ENCODE measurements around the gene GPR3. TPM values are rescaled to one million over a fixed set of nuclear protein-coding genes. Genes with fewer than 3 reads are reported as not detected.
A peak's percentile ranks its signal among the peaks of the same experiment; 100 is the strongest.
"Not testable (repeated sequence)": the region's sequence is repeated elsewhere in the genome, so short reads cannot be mapped to it uniquely, and the experiment has no call there.

The GPR3 gene
- total and polyA plus RNA-seq, 4 experiments from 2014 or later, result not detected

DNA sequence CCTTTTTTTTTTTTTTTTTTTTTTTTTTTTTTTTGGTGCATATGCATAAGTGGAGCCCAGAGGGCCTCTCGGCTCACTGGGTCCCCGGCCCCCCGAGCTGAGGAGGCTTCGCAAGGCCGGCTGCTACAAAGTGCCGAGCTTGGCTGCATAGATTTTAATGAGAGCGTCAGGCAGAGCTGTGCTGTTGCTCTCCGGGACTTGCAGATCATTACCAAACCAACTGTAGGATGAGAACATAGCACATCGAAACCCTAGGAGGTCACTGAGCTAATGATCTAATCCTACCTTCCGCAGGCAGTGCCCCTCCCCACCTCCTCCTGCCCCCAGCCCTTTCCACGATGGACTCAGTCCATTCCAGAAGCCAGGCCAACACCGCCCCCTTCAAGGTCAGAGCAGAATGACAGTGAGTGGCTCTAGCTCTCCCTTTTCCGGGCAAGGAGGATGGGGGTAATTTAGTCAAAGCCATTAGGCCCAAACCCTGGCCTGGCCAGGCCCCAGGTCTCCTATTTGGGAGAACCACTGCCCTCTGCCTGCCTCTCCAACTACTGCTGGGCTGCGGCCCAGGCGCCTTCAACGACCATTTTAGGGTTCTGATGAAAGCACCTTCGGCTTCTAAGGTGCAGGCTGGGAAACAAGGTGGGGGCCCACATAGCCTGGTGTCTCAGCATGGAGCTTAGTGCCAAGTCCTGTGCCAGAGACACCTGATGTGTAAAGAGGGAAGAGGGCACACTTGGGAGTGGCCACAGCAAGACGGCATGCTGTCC is 13.4 kb downstream of the GPR3 start:
- H3K4me3 Mint-ChIP-seq; H3K4me3 ChIP-seq (ENCODE audit: low read length in 2 of 2); H3K27ac ChIP-seq (ENCODE audit: low read depth, low read length); POLR2A ChIA-PET (ENCODE audit: partially characterized antibody); H3K9me3 Mint-ChIP-seq; H3K4me1 ChIP-seq (ENCODE audit: insufficient read depth, low read length); H3K27me3 ChIP-seq (ENCODE audit: insufficient read depth, low read length); intact Hi-C loops (cut with micrococcal nuclease); H3K9me3 ChIP-seq (ENCODE audit: control insufficient read depth in 1 of 2, low read length in 2 of 2); H3K27me3 Mint-ChIP-seq; DNase-seq: not testable (repeated sequence)
- H3K36me3 Mint-ChIP-seq, result peaks cover 15 to 51% of the 10 kb centered on the region in 2 donors
- CTCF ChIA-PET (ENCODE audit: partially characterized antibody), result interaction anchor here (0.9 to 13.9 kb wide), 3 partner anchors 107 to 264 kb away, joined by 3 to 317 read pairs (median 4); partner anchors contain the start of gene AHDC1
- H3K4me1 Mint-ChIP-seq, result peaks cover 3 to 18% (median 7%) of the 10 kb centered on the region in 4 donors
- peaks cover 30% of the 10 kb centered on the region for H3K36me3 ChIP-seq (ENCODE audit: insufficient read depth, low read length)
- peak overlapping the region in 4 of 7 donors; percentile 15 to 57 (median 42) for H3K27ac Mint-ChIP-seq

DNA sequence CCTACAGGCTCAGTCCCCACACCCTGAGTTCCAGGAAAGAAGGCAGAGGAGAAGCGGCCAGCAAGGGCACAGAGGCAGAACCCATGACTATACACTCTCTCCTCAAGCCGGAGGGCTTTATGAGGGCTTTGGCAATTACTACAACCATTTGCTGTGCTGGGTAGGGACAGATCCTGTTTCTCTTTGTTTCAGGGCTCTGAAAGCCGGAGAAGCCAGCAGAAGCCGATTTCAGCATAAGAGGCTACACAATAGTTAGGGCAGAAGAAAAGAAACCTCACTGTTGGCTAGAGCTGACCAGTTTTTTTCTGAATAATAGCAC is 13.9 kb downstream of the GPR3 start:
- peaks cover 20 to 56% of the 10 kb centered on the region in 2 donors for H3K36me3 Mint-ChIP-seq
- Histone ChIP-seq H3K4me1 (ENCODE audit: insufficient read depth, low read length) (no peaks in the 10 kb centered on the region), H3K27me3 (ENCODE audit: insufficient read depth, low read length) (no peaks in the 10 kb centered on the region), H3K27ac (ENCODE audit: low read depth, low read length) (no peak overlapping the region), H3K9me3 (ENCODE audit: control insufficient read depth in 1 of 2, low read length in 2 of 2) (no peaks in the 10 kb centered on the region), H3K36me3 (ENCODE audit: insufficient read depth, low read length) (peaks cover 35% of the 10 kb centered on the region), H3K4me3 (ENCODE audit: low read length in 2 of 2) (no peak overlapping the region)
- H3K4me1 Mint-ChIP-seq, result peaks cover 3 to 18% (median 6%) of the 10 kb centered on the region in 4 donors
- ChIA-PET CTCF (ENCODE audit: partially characterized antibody) (interaction anchor here (13.9 kb wide), 1 partner anchor 108 kb away, joined by 317 read pairs; no protein-coding TSS in a partner anchor), POLR2A (ENCODE audit: partially characterized antibody) (no interaction called here)
- no peaks in the 10 kb centered on the region for H3K9me3 Mint-ChIP-seq
- intact Hi-C loops (cut with micrococcal nuclease), result no loop called here
- H3K27me3 Mint-ChIP-seq, result no peaks in the 10 kb centered on the region
- no peak for DNase-seq
- no peak overlapping the region for H3K4me3 Mint-ChIP-seq
- peak overlapping the region in 3 of 7 donors; percentile 48 to 62 (median 57) for H3K27ac Mint-ChIP-seq

DNA sequence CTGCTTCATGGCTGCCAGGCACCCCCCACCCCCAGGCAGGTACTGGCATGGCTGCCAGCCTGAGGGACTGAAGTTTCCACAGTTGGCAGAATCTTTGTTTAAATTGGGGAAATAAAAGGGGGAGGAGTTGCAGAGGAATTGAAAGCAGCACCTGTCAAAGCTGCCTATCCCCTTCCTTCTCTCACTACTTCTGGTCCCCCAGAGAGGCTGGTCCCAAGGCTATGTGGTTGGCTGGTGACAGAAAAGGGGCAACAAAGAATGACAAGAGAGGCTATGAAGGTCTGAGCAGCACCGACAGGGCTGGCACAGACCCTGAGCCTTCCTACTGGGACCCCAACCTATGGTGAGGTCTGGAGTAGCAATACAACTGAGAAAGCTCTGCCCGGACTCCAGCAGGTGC is 14.4 kb downstream of the GPR3 start:
- H3K27me3 Mint-ChIP-seq; H3K4me3 Mint-ChIP-seq; H3K4me3 ChIP-seq (ENCODE audit: low read length in 2 of 2); CTCF ChIA-PET (ENCODE audit: partially characterized antibody); POLR2A ChIA-PET (ENCODE audit: partially characterized antibody); H3K27me3 ChIP-seq (ENCODE audit: insufficient read depth, low read length); H3K27ac ChIP-seq (ENCODE audit: low read depth, low read length); H3K9me3 ChIP-seq (ENCODE audit: control insufficient read depth in 1 of 2, low read length in 2 of 2); H3K4me1 ChIP-seq (ENCODE audit: insufficient read depth, low read length); intact Hi-C loops (cut with micrococcal nuclease); H3K9me3 Mint-ChIP-seq; DNase-seq: not testable (repeated sequence)
- peaks cover 0 to 18% (median 5%) of the 10 kb centered on the region in 4 donors for H3K4me1 Mint-ChIP-seq
- H3K36me3 ChIP-seq (ENCODE audit: insufficient read depth, low read length), result peaks cover 37% of the 10 kb centered on the region
- peaks cover 21 to 57% of the 10 kb centered on the region in 2 donors for H3K36me3 Mint-ChIP-seq
- H3K27ac Mint-ChIP-seq, result peak overlapping the region in 3 of 7 donors; percentile 4 to 72 (median 53)

DNA sequence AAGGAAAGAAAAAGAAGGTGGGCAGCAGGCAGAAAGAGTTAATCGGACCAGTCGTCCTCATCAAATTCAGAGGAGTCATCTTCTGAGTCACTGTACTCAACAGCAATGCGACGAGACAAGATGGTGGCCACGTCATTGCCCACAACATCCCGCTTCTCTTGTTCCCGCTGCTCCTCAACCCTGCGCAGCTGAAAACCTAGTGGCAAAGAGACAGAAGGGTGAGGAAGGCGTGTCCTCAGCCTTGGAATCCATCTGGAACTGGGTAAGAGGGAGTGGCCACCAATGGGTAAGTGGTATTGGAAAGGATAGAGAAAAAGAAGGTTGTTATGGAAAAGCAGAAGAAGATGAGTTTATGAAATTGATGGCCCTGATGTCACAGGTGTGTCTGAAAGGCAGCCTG is 15.7 kb downstream of the GPR3 start:
- intact Hi-C loops (cut with micrococcal nuclease), result no loop called here

DNA sequence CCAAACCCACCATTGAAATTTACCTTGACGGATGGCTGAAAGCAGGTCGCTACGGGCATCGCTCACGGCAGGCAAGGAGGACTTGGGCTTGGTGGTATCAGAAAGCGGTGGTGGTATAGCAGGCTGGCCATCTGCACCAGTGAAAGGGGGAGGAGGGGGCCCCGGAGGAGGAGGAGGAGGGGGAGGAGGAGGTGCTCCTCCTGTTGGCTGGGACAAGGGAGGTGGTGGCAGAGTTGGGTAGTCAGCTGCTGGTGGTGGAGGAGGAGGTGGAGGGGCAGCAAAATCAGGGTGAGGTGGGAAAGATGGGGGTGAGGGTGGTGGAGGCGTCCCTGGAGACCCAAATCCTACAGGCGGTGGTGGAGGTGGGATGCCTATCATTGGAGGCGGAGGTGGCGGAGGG is 17.2 kb downstream of the GPR3 start:
- H3K9me3 Mint-ChIP-seq, result no peaks in the 10 kb centered on the region
- no peaks in the 10 kb centered on the region for H3K4me1 ChIP-seq (ENCODE audit: insufficient read depth, low read length)
- ChIA-PET CTCF (ENCODE audit: partially characterized antibody) (no interaction called here), POLR2A (ENCODE audit: partially characterized antibody) (no interaction called here)
- no peaks in the 10 kb centered on the region for H3K27me3 ChIP-seq (ENCODE audit: insufficient read depth, low read length)
- H3K27ac Mint-ChIP-seq, result peak overlapping the region in 1 of 7 donors; percentile 15
- no peak overlapping the region for H3K4me3 Mint-ChIP-seq
- peaks cover 0 to 2% (median 0%) of the 10 kb centered on the region in 4 donors for H3K4me1 Mint-ChIP-seq
- DNase-seq, result no peak
- H3K4me3 ChIP-seq (ENCODE audit: low read length in 2 of 2), result no peak overlapping the region
- intact Hi-C loops (cut with micrococcal nuclease), result no loop called here
- H3K9me3 ChIP-seq (ENCODE audit: control insufficient read depth in 1 of 2, low read length in 2 of 2), result no peaks in the 10 kb centered on the region
- H3K27me3 Mint-ChIP-seq, result no peaks in the 10 kb centered on the region
- H3K27ac ChIP-seq (ENCODE audit: low read depth, low read length), result no peak overlapping the region
- H3K36me3 ChIP-seq (ENCODE audit: insufficient read depth, low read length), result peaks cover 66% of the 10 kb centered on the region
- peaks cover 39 to 82% of the 10 kb centered on the region in 2 donors for H3K36me3 Mint-ChIP-seq

More for the DNA sequence above, 15.7 kb downstream of the GPR3 start:
- CTCF ChIA-PET (ENCODE audit: partially characterized antibody), result no interaction called here
- no peak overlapping the region for H3K4me3 ChIP-seq (ENCODE audit: low read length in 2 of 2)
- Mint-ChIP-seq H3K9me3 (no peaks in the 10 kb centered on the region), H3K4me3 (no peak overlapping the region), H3K27ac (peak overlapping the region in 2 of 7 donors; percentile 53 to 62), H3K4me1 (peaks cover 0 to 8% (median 3%) of the 10 kb centered on the region in 4 donors), H3K27me3 (no peaks in the 10 kb centered on the region), H3K36me3 (peaks cover 28 to 70% of the 10 kb centered on the region in 2 donors)
- POLR2A ChIA-PET (ENCODE audit: partially characterized antibody), result no interaction called here
- no peak overlapping the region for H3K27ac ChIP-seq (ENCODE audit: low read depth, low read length)
- H3K27me3 ChIP-seq (ENCODE audit: insufficient read depth, low read length), result no peaks in the 10 kb centered on the region
- H3K36me3 ChIP-seq (ENCODE audit: insufficient read depth, low read length), result peaks cover 51% of the 10 kb centered on the region
- H3K4me1 ChIP-seq (ENCODE audit: insufficient read depth, low read length), result no peaks in the 10 kb centered on the region
- no peaks in the 10 kb centered on the region for H3K9me3 ChIP-seq (ENCODE audit: control insufficient read depth in 1 of 2, low read length in 2 of 2)
- DNase-seq, result no peak

DNA sequence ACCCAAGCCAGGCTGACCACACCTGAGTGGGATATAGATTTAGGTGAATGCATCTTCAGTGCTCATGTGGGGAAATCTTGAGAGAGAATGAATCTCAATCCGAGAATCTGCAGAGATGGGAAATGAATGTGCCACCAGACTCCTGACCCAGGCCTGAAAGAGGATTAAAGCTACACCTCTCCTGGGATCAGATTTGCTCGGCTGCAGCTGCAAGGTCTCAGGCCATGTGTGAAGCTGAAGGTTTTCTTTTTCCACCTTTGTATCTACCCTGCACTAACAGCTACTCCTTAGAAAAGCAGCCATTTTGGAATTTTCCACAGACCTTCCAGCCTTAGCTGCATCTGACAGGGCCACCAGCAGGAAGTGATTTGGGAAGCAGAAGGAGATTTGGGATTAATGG is 18.3 kb downstream of the GPR3 start:
- intact Hi-C loops (cut with micrococcal nuclease), result no loop called here
- no peaks in the 10 kb centered on the region for H3K9me3 Mint-ChIP-seq
- ChIA-PET CTCF (ENCODE audit: partially characterized antibody) (interaction anchor here (0.6 to 1.7 kb wide), 8 partner anchors 8 to 261 kb away, joined by 3 to 6 read pairs (median 4); no protein-coding TSS in a partner anchor), POLR2A (ENCODE audit: partially characterized antibody) (no interaction called here)
- peaks cover 0 to 3% (median under 1%) of the 10 kb centered on the region in 4 donors for H3K4me1 Mint-ChIP-seq
- no peaks in the 10 kb centered on the region for H3K27me3 Mint-ChIP-seq
- Histone ChIP-seq H3K27ac (ENCODE audit: low read depth, low read length) (no peak overlapping the region), H3K4me1 (ENCODE audit: insufficient read depth, low read length) (no peaks in the 10 kb centered on the region), H3K36me3 (ENCODE audit: insufficient read depth, low read length) (peaks cover 76% of the 10 kb centered on the region), H3K27me3 (ENCODE audit: insufficient read depth, low read length) (no peaks in the 10 kb centered on the region), H3K4me3 (ENCODE audit: low read length in 2 of 2) (no peak overlapping the region), H3K9me3 (ENCODE audit: control insufficient read depth in 1 of 2, low read length in 2 of 2) (no peaks in the 10 kb centered on the region)
- H3K36me3 Mint-ChIP-seq, result peaks cover 46 to 87% of the 10 kb centered on the region in 2 donors
- H3K4me3 Mint-ChIP-seq, result no peak overlapping the region
- peak overlapping the region in 3 of 7 donors; percentile 0 to 66 (median 2) for H3K27ac Mint-ChIP-seq
- DNase-seq, result no peak

DNA sequence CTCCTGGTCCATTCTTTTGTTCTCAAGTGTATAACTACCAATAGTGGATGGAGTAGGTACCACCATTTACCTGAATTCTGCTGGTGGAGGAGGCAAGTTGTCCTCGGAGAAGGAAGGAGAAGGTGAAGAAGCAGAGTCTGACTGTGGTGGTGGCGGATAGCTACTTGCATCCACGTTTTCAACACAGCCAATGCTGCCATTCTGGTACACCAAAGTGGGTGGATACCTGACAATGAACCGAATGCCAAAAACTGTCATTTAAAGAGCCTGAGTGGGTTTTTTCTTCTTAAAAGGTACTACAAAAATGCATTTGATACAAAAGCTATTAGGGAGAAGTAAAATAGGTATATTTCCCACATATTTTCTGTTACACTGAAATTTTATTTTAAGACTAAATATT is 20.1 kb downstream of the GPR3 start:
- Mint-ChIP-seq H3K36me3 (peaks cover 62 to 91% of the 10 kb centered on the region in 2 donors), H3K4me1 (peaks cover 3 to 19% (median 12%) of the 10 kb centered on the region in 4 donors), H3K9me3 (no peaks in the 10 kb centered on the region), H3K4me3 (no peak overlapping the region), H3K27ac (peak overlapping the region in 2 of 7 donors; percentile 53 to 60), H3K27me3 (no peaks in the 10 kb centered on the region)
- ChIA-PET CTCF (ENCODE audit: partially characterized antibody) (interaction anchor here (1.6 to 2.0 kb wide), 3 partner anchors 11 to 194 kb away, joined by 3 to 6 read pairs (median 4); no protein-coding TSS in a partner anchor), POLR2A (ENCODE audit: partially characterized antibody) (no interaction called here)
- DNase-seq, result no peak
- Histone ChIP-seq H3K4me1 (ENCODE audit: insufficient read depth, low read length) (peaks cover 8% of the 10 kb centered on the region), H3K27me3 (ENCODE audit: insufficient read depth, low read length) (no peaks in the 10 kb centered on the region), H3K9me3 (ENCODE audit: control insufficient read depth in 1 of 2, low read length in 2 of 2) (no peaks in the 10 kb centered on the region), H3K36me3 (ENCODE audit: insufficient read depth, low read length) (peaks cover 88% of the 10 kb centered on the region), H3K4me3 (ENCODE audit: low read length in 2 of 2) (no peak overlapping the region), H3K27ac (ENCODE audit: low read depth, low read length) (no peak overlapping the region)
- intact Hi-C loops (cut with micrococcal nuclease), result no loop called here

Measured in CD4-positive, alpha-beta memory T cell (primary cell).